NT2/D1 (cell line): ENCODE results near the gene PDE3A.

Experiments used
- YY1 ChIP-seq: IDR thresholded peaks from 2 replicates; pipeline ENCODE4 v1.6.1; 2011; ENCODE audit not compliant: insufficient read length, insufficient read depth
- ZNF274 ChIP-seq: IDR thresholded peaks from 2 replicates; pipeline ENCODE4 v1.6.1; 2011; ENCODE audit warnings: mild to moderate bottlenecking, low read depth, low read length

GRCh38 chr12:20473133-20473532 lies 104.8 kb downstream of the PDE3A start:
- no peak for TF ChIP-seq YY1
- no peak for TF ChIP-seq ZNF274
